IMR-90 (cell line): ENCODE data around the gene DUSP16. TPM values are rescaled to one million over a fixed set of nuclear protein-coding genes. Genes with fewer than 3 reads are reported as not detected.
A peak's percentile ranks its signal among the peaks of the same experiment; 100 is the strongest.

Source experiments
- ATAC-seq: fragments of 200-7000 bp; cut with Tn5 transposase; 2 replicates; pipeline ENCODE4 v1.9.1; 2020; ENCODE audit warnings: low read depth, mild to moderate bottlenecking, moderate library complexity
- BruUV-seq: library from RNA; stranded (reverse); fragments of 400-500 nt; replicated peaks from 2 replicates; lab custom pipeline; 2021; lab: Mats Ljungman, UMichigan
- CTCF ChIA-PET: fragments of 300-600 bp; formaldehyde crosslinking; extraction: SDS; loops from one replicate; lab custom pipeline; 2021; ENCODE audit warnings: antibody characterized with exemption; lab: Yijun Ruan, JAX
- POLR2A ChIA-PET: fragments of 300-600 bp; sonication (Branson Sonifier 250); formaldehyde crosslinking; loops from one replicate; lab custom pipeline; 2022; ENCODE audit warnings: antibody characterized with exemption; ENCODE audit not compliant: unreplicated experiment; lab: Charles Lee
- DNase-seq: peaks from one replicate; pipeline ENCODE4 v3.0.0; 2013
- H2AFZ ChIP-seq: replicated peaks from 2 replicates; pipeline ENCODE3; 2013; ENCODE audit warnings: low read length, mild to moderate bottlenecking; ENCODE audit not compliant: poor library complexity
- H2AK5ac ChIP-seq: 2 replicates; pipeline ENCODE4 v1.6.1; 2013; ENCODE audit warnings: low read depth, low read length, inconsistent platforms
- H2AK9ac ChIP-seq: replicated peaks from 2 replicates; pipeline ENCODE3; 2013; ENCODE audit warnings: mild to moderate bottlenecking, low read depth, low read length, moderate library complexity; ENCODE audit not compliant: poor library complexity
- H2BK120ac ChIP-seq: 2 replicates; pipeline ENCODE4 v1.6.1; 2013; ENCODE audit warnings: low read depth, low read length, inconsistent platforms
- H2BK15ac ChIP-seq: 3 replicates; pipeline ENCODE4 v1.6.1; 2013; ENCODE audit warnings: low read depth, low read length, inconsistent platforms
- H2BK20ac ChIP-seq: 2 replicates; pipeline ENCODE4 v1.6.1; 2013; ENCODE audit warnings: low read depth, mild to moderate bottlenecking, inconsistent platforms, low read length, moderate library complexity
- H2BK5ac ChIP-seq: 2 replicates; pipeline ENCODE4 v1.6.1; 2013; ENCODE audit warnings: mild to moderate bottlenecking, low read depth, low read length, inconsistent platforms; ENCODE audit not compliant: poor library complexity, severe bottlenecking
- H3K14ac ChIP-seq: replicated peaks from 2 replicates; pipeline ENCODE4 v1.6.1; 2013; ENCODE audit warnings: low read depth, low read length, inconsistent platforms
- H3K18ac ChIP-seq: 2 replicates; pipeline ENCODE4 v1.6.1; 2013; ENCODE audit warnings: low read depth, low read length, control low read depth
- H3K23ac ChIP-seq: 2 replicates; pipeline ENCODE4 v1.6.1; 2013; ENCODE audit warnings: low read depth, low read length, inconsistent platforms
- H3K27ac ChIP-seq: 2 replicates; pipeline ENCODE4 v1.5.1; 2013; ENCODE audit warnings: mild to moderate bottlenecking, control low read depth, low read length; ENCODE audit not compliant: insufficient read depth
- H3K27me3 ChIP-seq: 2 replicates; pipeline ENCODE4 v1.6.1; 2013; ENCODE audit warnings: low read length; ENCODE audit not compliant: control insufficient read depth, insufficient read depth
- H3K36me3 ChIP-seq: 2 replicates; pipeline ENCODE4 v1.6.1; 2013; ENCODE audit warnings: low read length, mixed read lengths; ENCODE audit not compliant: control insufficient read depth, insufficient read depth
- H3K4ac ChIP-seq: 2 replicates; pipeline ENCODE4 v1.6.1; 2013; ENCODE audit warnings: low read depth, low read length, inconsistent platforms
- H3K4me1 ChIP-seq: 2 replicates; pipeline ENCODE4 v1.6.1; 2013; ENCODE audit warnings: low read length, mixed read lengths; ENCODE audit not compliant: control insufficient read depth, insufficient read depth
- H3K4me2 ChIP-seq: 2 replicates; pipeline ENCODE4 v1.6.1; 2013; ENCODE audit warnings: low read depth, mild to moderate bottlenecking, control low read depth, low read length, moderate library complexity
- H3K4me3 ChIP-seq: 2 replicates; pipeline ENCODE4 v1.5.1; 2013; ENCODE audit warnings: low read depth, mild to moderate bottlenecking, control low read depth, low read length, moderate library complexity; ENCODE audit not compliant: insufficient read depth
- H3K56ac ChIP-seq: 2 replicates; pipeline ENCODE4 v1.6.1; 2013; ENCODE audit warnings: low read length, inconsistent platforms; ENCODE audit not compliant: insufficient read depth; ENCODE audit errors: extremely low read depth
- H3K79me1 ChIP-seq, 2 experiments: 2 replicates each; pipeline ENCODE4 v1.6.1; 2013; ENCODE audit warnings: low read length in 2 of 2, inconsistent platforms in 1 of 2, low read depth in 1 of 2
- H3K9ac ChIP-seq: 2 replicates; pipeline ENCODE4 v1.6.1; 2013; ENCODE audit warnings: low read depth, low read length, control low read depth
- H3K9me1 ChIP-seq: 2 replicates; pipeline ENCODE4 v1.6.1; 2013; ENCODE audit warnings: low read length, inconsistent platforms; ENCODE audit not compliant: insufficient read depth
- H3K9me3 ChIP-seq: 2 replicates; pipeline ENCODE4 v1.6.1; 2013; ENCODE audit warnings: low read length; ENCODE audit not compliant: control insufficient read depth, insufficient read depth
- H4K20me1 ChIP-seq: 2 replicates; pipeline ENCODE4 v1.6.1; 2013; ENCODE audit warnings: low read length, inconsistent platforms; ENCODE audit not compliant: insufficient read depth
- H4K5ac ChIP-seq: 2 replicates; pipeline ENCODE4 v1.6.1; 2013; ENCODE audit warnings: mild to moderate bottlenecking, low read depth, low read length, control low read depth
- H4K8ac ChIP-seq, 2 experiments: 2 replicates each; pipeline ENCODE4 v1.6.1; 2013; ENCODE audit warnings: low read depth in 2 of 2, low read length in 2 of 2, control low read depth in 1 of 2, inconsistent platforms in 1 of 2
- H4K91ac ChIP-seq: 2 replicates; pipeline ENCODE4 v1.6.1; 2013; ENCODE audit warnings: low read depth, low read length, inconsistent platforms; ENCODE audit not compliant: insufficient read depth
- BHLHE40 ChIP-seq: fragments of 150-350 bp; IDR thresholded peaks from 2 replicates; pipeline ENCODE4 v1.6.1; 2016; ENCODE audit warnings: mild to moderate bottlenecking, low read depth, low read length
- CTCF ChIP-seq: conservative IDR thresholded peaks from 2 replicates; pipeline ENCODE4 v1.5.1; 2012; ENCODE audit warnings: mild to moderate bottlenecking, low read depth, low read length, improper control_type of control experiment
- MXI1 ChIP-seq: IDR thresholded peaks from 2 replicates; pipeline ENCODE4 v1.6.1; 2012; ENCODE audit warnings: low read depth, mild to moderate bottlenecking, low read length, moderate library complexity, borderline replicate concordance
- POLR2A ChIP-seq: IDR thresholded peaks from 2 replicates; pipeline ENCODE4 v1.6.1; 2012; ENCODE audit warnings: mild to moderate bottlenecking, low read depth, low read length
- WGBS, 2 experiments: methylation state at CpG; one replicate each; pipeline versions ENCODE4 v1.1.5 to v1.1.7; 2013; ENCODE audit warnings: missing lambda C conversion rate in 2 of 2; ENCODE audit not compliant: insufficient read length in 1 of 2; ENCODE audit errors: extremely low coverage in 2 of 2; 5-methylcytosine and 5-hydroxymethylcytosine counted together
- dilution Hi-C: fragments of 300-500 bp; cut with HindIII; formaldehyde crosslinking; loops from one replicate; pipeline ENCODE4 v1.14.3; 2018; ENCODE audit warnings: low sequenced_read_pairs; ENCODE audit not compliant: unreplicated experiment
- in situ Hi-C: fragments of 300-500 bp; cut with MboI; formaldehyde crosslinking; loops from 3 replicates; pipeline ENCODE4 v1.14.3; 2019; ENCODE audit warnings: low sequenced_read_pairs, inconsistent platforms, mixed read lengths
- intact Hi-C: fragments of 100-400 bp; cut with micrococcal nuclease; formaldehyde crosslinking; loops from 2 replicates; pipeline ENCODE4 v1.10.0; 2022
- polyA plus RNA-seq, 3 experiments: library from polyadenylated mRNA; depleted of rRNA; stranded (reverse); fragments of >200 nt; gene quantifications; 2 replicates each; pipeline ENCODE4 v1.2.3, GENCODE V29; 2012; ENCODE audit warnings: low replicate concordance in 1 of 3
- total RNA-seq: library from RNA; depleted of rRNA; stranded (reverse); fragments of >200 nt; gene quantifications from 2 replicates; pipeline ENCODE4 v1.2.3, GENCODE V29; 2012

DUSP16 gene
- total and polyA plus RNA-seq, 2 of the 4 experiments (the other 2 are of a cell fraction): 4.7 to 10.0 TPM

DNA sequence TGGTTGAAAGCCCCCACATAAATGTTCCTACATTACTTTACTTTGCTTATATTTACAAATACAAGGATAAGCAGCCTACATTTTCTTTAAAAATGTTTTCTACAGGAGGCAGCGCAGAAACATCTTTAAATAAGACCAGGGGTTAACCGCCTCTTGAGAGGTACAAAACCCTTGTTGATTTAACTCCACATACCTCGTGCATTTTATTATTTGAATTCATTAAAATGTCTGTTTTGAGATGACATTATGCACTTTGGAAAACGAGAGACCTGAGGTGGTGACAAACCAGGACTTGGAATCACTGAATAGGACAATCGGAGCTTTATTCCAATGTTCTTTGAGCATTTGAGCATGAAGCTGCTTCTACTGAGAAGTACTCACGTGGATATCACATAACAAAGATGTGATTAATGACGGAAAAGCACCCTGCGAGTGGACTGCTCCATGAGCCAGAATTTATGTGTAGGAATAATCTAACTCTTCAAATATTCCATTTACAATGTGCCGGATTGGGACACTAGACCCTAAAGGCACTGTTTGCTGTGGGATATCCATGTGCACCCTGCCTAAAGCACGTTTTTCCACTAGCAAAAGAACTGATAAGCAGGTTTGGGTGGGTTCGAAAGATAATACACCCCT is 746 bp upstream of the DUSP16 start:
- no peak overlapping the region for H4K5ac ChIP-seq
- ATAC-seq (no peak), DNase-seq (peak; percentile 32)
- H2AK9ac ChIP-seq: no peak overlapping the region
- H3K4me2 ChIP-seq: peak overlapping the region; percentile 80
- H3K79me1 ChIP-seq: peaks cover 8 to 24% of the 10 kb centered on the region in 2 experiments
- intact Hi-C loops (loop anchor here (5.0 kb wide), 3 partner anchors 49 to 94 kb away; partner anchors contain the start of gene CREBL2), in situ Hi-C loops (loop anchor here (10.0 kb wide), 1 partner anchor 169 kb away; no protein-coding TSS in a partner anchor), dilution Hi-C loops (no loop called here)
- H3K27me3 ChIP-seq: peaks cover 7% of the 10 kb centered on the region; the same call in 1 of the 2 replicates
- no peaks in the 10 kb centered on the region for H3K36me3 ChIP-seq
- no peaks in the 10 kb centered on the region; the same call in 1 of the 2 replicates for H3K9me1 ChIP-seq
- H3K9ac ChIP-seq: no peak overlapping the region; the same call in 1 of the 2 replicates
- TF ChIP-seq BHLHE40 (0 out of 2 replicates have a peak, but pooled peaks have one; percentile 12), CTCF (no peak), POLR2A (no peak), MXI1 (no peak)
- H4K91ac ChIP-seq: no peak overlapping the region
- ChIA-PET POLR2A (no interaction called here), CTCF (interaction anchor here (0.9 to 1.3 kb wide), 5 partner anchors 12 to 173 kb away, joined by 3 to 8 read pairs (median 3); no protein-coding TSS in a partner anchor)
- H2AFZ ChIP-seq: no peak overlapping the region
- 0 out of 4 replicates have a peak overlapping the region, but pooled peaks have one; percentile 25 to 76 for H4K8ac ChIP-seq
- H2AK5ac ChIP-seq: no peak overlapping the region
- H3K23ac ChIP-seq: 0 out of 2 replicates have a peak overlapping the region, but pooled peaks have one; percentile 1
- no peak overlapping the region for H3K56ac ChIP-seq
- no peak overlapping the region for H3K14ac ChIP-seq
- H3K27ac ChIP-seq: no peak overlapping the region
- H4K20me1 ChIP-seq: peaks cover 5% of the 10 kb centered on the region; the same call in 1 of the 2 replicates
- no peak overlapping the region for H3K4ac ChIP-seq
- H3K18ac ChIP-seq: peak overlapping the region; percentile 82; the same call in 1 of the 2 replicates
- BruUV-seq: no TSS peak
- H3K4me3 ChIP-seq: peak overlapping the region; percentile 99
- H2BK120ac ChIP-seq: no peak overlapping the region; the same call in 1 of the 2 replicates
- H2BK15ac ChIP-seq: no peak overlapping the region
- peaks cover 2% of the 10 kb centered on the region; the same call in 1 of the 2 replicates for H3K4me1 ChIP-seq
- no peak overlapping the region for H2BK20ac ChIP-seq
- peak overlapping the region; percentile 75 for H2BK5ac ChIP-seq
- WGBS, 2 experiments: no CpG with 5 or more reads among the region's 11 CpGs
- peaks cover 2% of the 10 kb centered on the region for H3K9me3 ChIP-seq
